ENCODE results near the gene SLC9A5.

DNA sequence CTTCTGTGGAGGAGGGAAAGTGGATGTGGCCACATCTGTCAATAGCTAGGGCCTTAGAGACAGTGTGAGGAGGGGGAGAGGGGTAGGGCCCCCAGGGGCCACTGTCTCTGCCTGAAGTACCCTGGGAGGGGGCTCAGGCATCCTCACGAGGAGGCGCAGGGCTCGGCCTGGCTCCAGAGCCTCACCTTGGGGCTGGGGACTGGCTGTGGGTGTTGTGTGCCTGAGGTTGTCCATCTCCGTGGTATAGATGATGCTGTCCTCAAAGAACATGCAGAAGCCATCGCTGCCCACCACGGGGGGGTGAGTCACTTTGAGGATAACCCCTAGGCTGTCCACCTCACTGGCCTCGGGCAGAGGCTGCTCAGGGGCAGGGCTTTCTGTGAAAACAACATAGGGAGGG lies 42.7 kb downstream of the SLC9A5 start:
- TF ChIP-seq, protein P1, sequence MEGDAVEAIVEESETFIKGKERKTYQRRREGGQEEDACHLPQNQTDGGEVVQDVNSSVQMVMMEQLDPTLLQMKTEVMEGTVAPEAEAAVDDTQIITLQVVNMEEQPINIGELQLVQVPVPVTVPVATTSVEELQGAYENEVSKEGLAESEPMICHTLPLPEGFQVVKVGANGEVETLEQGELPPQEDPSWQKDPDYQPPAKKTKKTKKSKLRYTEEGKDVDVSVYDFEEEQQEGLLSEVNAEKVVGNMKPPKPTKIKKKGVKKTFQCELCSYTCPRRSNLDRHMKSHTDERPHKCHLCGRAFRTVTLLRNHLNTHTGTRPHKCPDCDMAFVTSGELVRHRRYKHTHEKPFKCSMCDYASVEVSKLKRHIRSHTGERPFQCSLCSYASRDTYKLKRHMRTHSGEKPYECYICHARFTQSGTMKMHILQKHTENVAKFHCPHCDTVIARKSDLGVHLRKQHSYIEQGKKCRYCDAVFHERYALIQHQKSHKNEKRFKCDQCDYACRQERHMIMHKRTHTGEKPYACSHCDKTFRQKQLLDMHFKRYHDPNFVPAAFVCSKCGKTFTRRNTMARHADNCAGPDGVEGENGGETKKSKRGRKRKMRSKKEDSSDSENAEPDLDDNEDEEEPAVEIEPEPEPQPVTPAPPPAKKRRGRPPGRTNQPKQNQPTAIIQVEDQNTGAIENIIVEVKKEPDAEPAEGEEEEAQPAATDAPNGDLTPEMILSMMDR (IDR thresholded peaks at IDR 0.05), result no peak
- TF ChIP-seq PHF8 (IDR thresholded peaks at IDR 0.05; ENCODE audit: borderline replicate concordance, low read depth) (no peak), HEYL (CRISPR knock-in tag; IDR thresholded peaks at IDR 0.05) (no peak), CEBPB (IDR thresholded peaks at IDR 0.05) (no peak), RNF2 (IDR thresholded peaks at IDR 0.05; ENCODE audit: borderline replicate concordance, low read depth) (no peak), ESRRA (IDR thresholded peaks at IDR 0.05; ENCODE audit: borderline replicate concordance, low read length) (no peak), JUN (IDR thresholded peaks at IDR 0.05) (no peak), KDM1A (IDR thresholded peaks at IDR 0.05; ENCODE audit: low read depth) (no peak), SMC3 (IDR thresholded peaks at IDR 0.05) (no peak), MAZ (IDR thresholded peaks at IDR 0.05; ENCODE audit: borderline replicate concordance, low read depth, low read length) (no peak), HMGXB4 (CRISPR knock-in tag; IDR thresholded peaks at IDR 0.05; ENCODE audit: borderline replicate concordance) (no peak), POLR2A (IDR thresholded peaks at IDR 0.05; ENCODE audit: low read length) (no peak)
